Duodenal mucosa (tissue), 2 donors: ENCODE measurements around the gene UROS.

Experiments
- H3K27ac ChIP-seq: one replicate; pipeline ENCODE4 v1.7.0; 2013; ENCODE audit warnings: low read depth, low read length
- H3K27me3 ChIP-seq, 2 donors: one replicate each; pipeline ENCODE4 v1.7.0; 2013; ENCODE audit warnings: low read length in 2 of 2, control low read depth in 1 of 2; ENCODE audit not compliant: insufficient read depth in 2 of 2, control insufficient read depth in 1 of 2
- H3K36me3 ChIP-seq, 2 donors: one replicate each; pipeline ENCODE4 v1.7.0; 2013; ENCODE audit warnings: low read length in 2 of 2, control low read depth in 1 of 2; ENCODE audit not compliant: insufficient read depth in 2 of 2, control insufficient read depth in 1 of 2
- H3K4me1 ChIP-seq, 2 donors: one replicate each; pipeline ENCODE4 v1.7.0; 2013; ENCODE audit warnings: low read length in 2 of 2, control low read depth in 1 of 2; ENCODE audit not compliant: insufficient read depth in 2 of 2, control insufficient read depth in 1 of 2
- H3K4me3 ChIP-seq, 2 donors: one replicate each; pipeline ENCODE4 v1.7.0; 2013; ENCODE audit warnings: low read length in 2 of 2, low read depth in 1 of 2
- H3K9ac ChIP-seq, 2 donors: one replicate each; pipeline ENCODE4 v1.7.0; 2013; ENCODE audit warnings: low read length in 2 of 2, low read depth in 1 of 2
- H3K9me3 ChIP-seq, 2 donors: one replicate each; pipeline ENCODE4 v1.7.0; 2013; ENCODE audit warnings: low read length in 2 of 2, control low read depth in 1 of 2; ENCODE audit not compliant: control insufficient read depth in 1 of 2

UROS gene

DNA sequence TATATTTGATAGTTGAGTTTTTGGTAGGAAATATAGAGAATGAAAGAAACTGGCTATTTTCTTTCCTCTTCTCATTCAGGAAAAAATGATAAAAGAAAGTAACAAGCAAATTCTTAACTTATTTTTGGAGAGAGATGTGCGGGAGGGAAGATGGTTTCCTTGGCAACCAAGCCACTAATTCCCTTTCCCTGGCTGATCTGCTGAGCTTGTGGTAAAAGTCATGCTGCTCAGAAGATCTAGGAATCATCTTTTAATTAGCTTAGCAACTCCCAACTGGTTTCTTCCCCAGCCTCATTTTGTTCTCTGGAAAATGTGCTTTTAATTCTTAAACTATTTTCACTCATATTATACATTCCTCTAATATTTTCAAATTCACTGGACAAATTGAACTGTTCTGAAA is 11.8 kb downstream of the UROS start:
- no peak overlapping the region for H3K9ac ChIP-seq
- H3K36me3 ChIP-seq = peaks cover 9 to 63% of the 10 kb centered on the region in 2 donors
- no peaks in the 10 kb centered on the region for H3K4me1 ChIP-seq
- H3K27ac ChIP-seq = no peak overlapping the region
- H3K9me3 ChIP-seq = no peaks in the 10 kb centered on the region
- no peak overlapping the region for H3K4me3 ChIP-seq
- no peaks in the 10 kb centered on the region for H3K27me3 ChIP-seq

- H3K27ac ChIP-seq = no peak overlapping the region
- no peak overlapping the region for H3K9ac ChIP-seq
- no peaks in the 10 kb centered on the region for H3K27me3 ChIP-seq
- H3K36me3 ChIP-seq = peaks cover 11 to 55% of the 10 kb centered on the region in 2 donors
- H3K9me3 ChIP-seq = no peaks in the 10 kb centered on the region
- no peaks in the 10 kb centered on the region for H3K4me1 ChIP-seq
- no peak overlapping the region for H3K4me3 ChIP-seq
Observed at GRCh38 chr10:125808047-125808446, 15.0 kb downstream of the UROS start.

DNA sequence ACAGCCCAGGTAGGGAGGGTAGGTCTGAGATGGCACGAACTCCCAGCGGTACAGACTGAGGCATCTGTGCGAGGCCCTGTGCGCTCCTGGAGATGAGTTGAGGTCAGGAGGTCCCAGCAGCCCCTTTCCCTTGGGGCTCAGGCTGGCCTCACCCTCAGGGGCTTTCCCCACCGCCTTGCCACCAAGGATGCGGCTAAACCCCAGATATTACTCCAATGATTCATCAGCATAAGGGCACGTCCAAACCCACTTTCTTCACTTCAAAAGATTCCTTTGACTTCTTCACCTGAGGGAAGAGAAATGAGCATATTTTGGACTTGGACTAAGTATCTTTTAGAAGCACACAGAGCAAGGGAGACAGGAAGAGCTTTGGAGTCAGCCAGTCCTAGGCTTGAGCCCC is 20.3 kb downstream of the UROS start:
- no peaks in the 10 kb centered on the region for H3K9me3 ChIP-seq
- no peaks in the 10 kb centered on the region for H3K27me3 ChIP-seq
- no peak overlapping the region for H3K27ac ChIP-seq
- H3K36me3 ChIP-seq = peaks cover 7 to 61% of the 10 kb centered on the region in 2 donors
- no peaks in the 10 kb centered on the region for H3K4me1 ChIP-seq
- no peak overlapping the region for H3K4me3 ChIP-seq
- no peak overlapping the region for H3K9ac ChIP-seq

- H3K36me3 ChIP-seq = peaks cover 7 to 62% of the 10 kb centered on the region in 2 donors
- no peak overlapping the region for H3K27ac ChIP-seq
- no peak overlapping the region for H3K9ac ChIP-seq
- H3K4me3 ChIP-seq = no peak overlapping the region
- H3K9me3 ChIP-seq = no peaks in the 10 kb centered on the region
- H3K4me1 ChIP-seq = no peaks in the 10 kb centered on the region
- H3K27me3 ChIP-seq = no peaks in the 10 kb centered on the region
Observed at GRCh38 chr10:125802131-125802530, 20.9 kb downstream of the UROS start.

- Histone ChIP-seq H3K4me3 (no peak overlapping the region), H3K4me1 (no peaks in the 10 kb centered on the region), H3K36me3 (peaks cover 7 to 59% of the 10 kb centered on the region in 2 donors), H3K27ac (no peak overlapping the region), H3K27me3 (no peaks in the 10 kb centered on the region), H3K9me3 (no peaks in the 10 kb centered on the region), H3K9ac (no peak overlapping the region)
Observed at GRCh38 chr10:125801574-125801973, 21.5 kb downstream of the UROS start.

DNA sequence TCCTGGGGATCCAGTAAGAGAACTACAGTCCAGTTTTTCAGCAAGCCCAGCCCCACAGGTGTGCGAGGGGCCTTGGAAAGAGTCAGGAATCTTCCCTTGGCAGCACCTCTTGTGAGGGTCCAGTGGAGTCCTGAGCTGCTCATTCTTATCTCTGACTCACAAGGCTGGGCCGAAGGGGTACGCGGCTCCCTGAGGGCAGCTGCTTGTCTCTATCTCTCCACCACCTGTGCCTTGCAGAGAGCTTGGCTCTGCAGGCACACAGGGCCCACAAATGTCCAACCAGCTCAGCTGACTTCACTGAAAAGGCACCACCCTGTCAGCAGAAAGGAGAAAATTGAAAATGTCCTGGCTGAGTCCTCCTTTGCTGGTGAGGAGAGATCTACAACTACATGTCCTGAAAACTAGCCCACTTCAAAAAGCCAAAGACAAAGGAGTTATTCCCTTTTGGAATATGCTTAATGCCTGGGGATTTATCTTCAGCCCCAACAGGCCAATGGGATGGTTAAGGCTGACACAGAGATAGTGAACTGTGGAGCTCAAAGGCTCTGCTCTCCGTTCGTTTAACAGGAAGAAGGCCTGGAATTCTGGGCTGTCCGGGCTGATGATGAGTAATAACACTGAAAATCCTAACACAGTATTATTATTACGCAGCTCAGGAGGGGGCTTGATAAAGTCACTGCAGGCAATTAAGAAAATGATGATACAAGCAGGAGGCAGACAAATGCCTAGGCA is 23.4 kb downstream of the UROS start:
- peaks cover 6 to 58% of the 10 kb centered on the region in 2 donors for H3K36me3 ChIP-seq
- no peak overlapping the region for H3K27ac ChIP-seq
- no peaks in the 10 kb centered on the region for H3K27me3 ChIP-seq
- no peak overlapping the region for H3K4me3 ChIP-seq
- no peak overlapping the region for H3K9ac ChIP-seq
- no peaks in the 10 kb centered on the region for H3K9me3 ChIP-seq
- H3K4me1 ChIP-seq = no peaks in the 10 kb centered on the region

DNA sequence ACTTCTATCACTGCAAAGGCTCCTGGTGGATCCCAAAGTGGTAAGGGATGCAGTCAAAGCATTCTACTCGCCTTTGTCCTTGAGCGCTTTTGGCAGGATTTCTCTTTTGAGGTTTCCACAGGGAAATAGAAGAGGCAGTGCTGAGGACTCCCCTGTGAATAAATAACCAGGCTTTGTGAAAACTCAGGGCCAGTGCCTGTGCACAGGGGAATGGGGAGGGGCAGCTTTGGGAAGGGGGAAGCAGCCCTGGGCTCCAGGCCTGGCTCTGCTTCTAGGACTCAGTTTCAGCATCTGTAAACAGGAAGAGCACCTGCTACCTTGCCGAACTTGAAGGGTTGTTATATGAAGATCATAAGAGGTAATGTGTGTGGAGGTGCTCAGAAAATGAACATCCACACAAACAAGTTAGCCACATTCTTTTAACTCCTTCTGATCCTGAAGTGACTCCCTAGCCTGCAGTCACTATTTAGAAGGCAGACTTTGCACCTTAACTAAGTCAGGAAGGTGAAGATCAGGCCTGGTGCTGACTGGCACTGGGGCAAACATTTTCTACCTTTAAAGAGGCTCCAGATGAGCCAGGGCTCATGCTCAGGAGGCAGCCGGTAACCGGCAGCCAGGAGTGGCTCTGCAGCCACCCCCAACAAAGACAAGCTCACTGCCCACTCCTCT is 24.9 kb downstream of the UROS start:
- Histone ChIP-seq H3K27ac (no peak overlapping the region), H3K36me3 (peaks cover 10 to 62% of the 10 kb centered on the region in 2 donors), H3K9me3 (no peaks in the 10 kb centered on the region), H3K9ac (no peak overlapping the region), H3K4me1 (no peaks in the 10 kb centered on the region), H3K27me3 (no peaks in the 10 kb centered on the region), H3K4me3 (no peak overlapping the region)

- H3K9ac ChIP-seq = no peak overlapping the region
- no peaks in the 10 kb centered on the region for H3K27me3 ChIP-seq
- no peaks in the 10 kb centered on the region for H3K9me3 ChIP-seq
- H3K27ac ChIP-seq = no peak overlapping the region
- no peak overlapping the region for H3K4me3 ChIP-seq
- H3K4me1 ChIP-seq = no peaks in the 10 kb centered on the region
- H3K36me3 ChIP-seq = peaks cover 17 to 62% of the 10 kb centered on the region in 2 donors
Observed at GRCh38 chr10:125797424-125797823, 25.6 kb downstream of the UROS start.

DNA sequence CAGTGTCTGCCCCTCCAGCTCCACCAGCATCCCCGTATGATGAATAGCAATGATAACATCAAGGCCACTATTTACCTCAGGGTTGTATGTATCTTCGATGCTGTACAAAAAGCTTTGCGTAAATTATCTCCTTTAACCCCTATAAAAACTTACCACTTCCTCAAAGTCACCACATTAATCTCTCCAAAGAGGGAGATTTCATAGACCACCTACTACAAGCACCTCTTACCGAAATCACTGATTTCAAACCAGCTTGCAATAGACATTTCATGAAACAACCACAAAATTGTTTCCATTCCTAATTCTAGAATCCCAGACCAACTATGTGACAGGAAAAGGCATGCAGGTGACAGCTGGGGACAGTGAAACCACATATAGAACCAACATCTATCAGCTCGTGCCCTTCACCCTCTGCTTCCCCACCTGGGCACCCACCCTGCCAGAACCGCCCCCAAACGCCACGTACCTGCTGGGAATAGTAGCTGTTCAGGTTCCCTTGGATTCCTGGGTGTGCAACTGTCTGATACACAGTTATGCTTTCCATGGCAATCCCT is 27.3 kb downstream of the UROS start:
- Histone ChIP-seq H3K36me3 (peaks cover 21 to 68% of the 10 kb centered on the region in 2 donors), H3K9ac (no peak overlapping the region), H3K4me1 (no peaks in the 10 kb centered on the region), H3K4me3 (no peak overlapping the region), H3K27me3 (no peaks in the 10 kb centered on the region), H3K27ac (no peak overlapping the region), H3K9me3 (no peaks in the 10 kb centered on the region)

GRCh38 chr10:125795128-125795527 is 27.9 kb downstream of the UROS start:
- H3K36me3 ChIP-seq = peaks cover 21 to 66% of the 10 kb centered on the region in 2 donors
- H3K4me3 ChIP-seq = no peak overlapping the region
- no peaks in the 10 kb centered on the region for H3K4me1 ChIP-seq
- no peaks in the 10 kb centered on the region for H3K9me3 ChIP-seq
- H3K9ac ChIP-seq = no peak overlapping the region
- H3K27me3 ChIP-seq = no peaks in the 10 kb centered on the region
- H3K27ac ChIP-seq = no peak overlapping the region
